NCI-H226 (cell line): Measurements from ENCODE around the gene KDM3A.

Experiments used
- DNase-seq: peaks from one replicate; pipeline ENCODE4 v3.0.0-alpha.2; 2015

Gene KDM3A

DNA sequence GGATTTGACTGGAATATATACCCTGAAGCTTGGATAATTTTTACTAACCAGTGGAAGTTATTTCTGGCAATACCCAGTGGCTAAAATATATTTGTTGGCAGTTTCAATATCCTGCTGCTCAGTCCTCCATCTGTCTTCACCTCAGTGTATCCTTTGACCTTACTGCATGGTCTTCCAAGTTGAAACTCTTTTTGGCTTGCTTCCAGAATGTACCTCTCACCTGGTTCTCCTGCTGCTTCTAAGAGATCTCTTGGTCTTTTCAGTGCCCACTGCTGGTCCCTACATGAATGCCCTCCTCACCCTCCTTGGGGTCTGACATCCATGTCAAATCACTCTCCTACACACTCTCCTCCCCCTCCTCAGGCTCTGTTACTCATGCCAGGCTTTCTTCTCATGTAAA is 4.8 kb upstream of the KDM3A start:
- DNase-seq = no peak

GRCh38 chr2:86439879-86440630 is 1.1 kb upstream of the KDM3A start:
- DNase-seq = no peak

DNA sequence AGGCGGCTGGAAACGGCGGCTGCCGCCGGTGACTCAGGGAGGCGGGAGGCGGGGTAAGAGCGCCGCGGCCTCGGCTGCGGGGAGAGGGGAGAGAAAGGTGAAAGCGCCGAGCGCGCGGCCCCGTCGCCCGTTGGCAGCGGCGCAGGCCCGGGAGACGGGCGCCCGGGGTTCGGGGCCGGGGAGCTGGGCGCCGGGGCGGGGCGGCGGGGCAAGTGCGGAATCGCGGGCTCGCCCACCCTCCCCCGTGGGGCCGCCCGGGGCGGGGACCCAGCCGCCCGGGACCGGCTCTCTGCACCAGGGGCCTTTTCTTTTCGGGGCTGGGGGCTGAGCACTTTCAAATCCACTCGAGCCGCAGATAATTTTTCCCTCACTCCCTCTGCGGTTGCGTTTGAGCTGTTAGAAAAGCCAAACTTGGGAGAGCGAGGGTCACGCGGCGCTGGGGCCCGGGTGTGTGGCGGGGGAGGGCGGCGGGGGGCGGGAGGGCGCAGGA is 266 bp downstream of the KDM3A start:
- DNase-seq = peak; percentile 6

GRCh38 chr2:86441882-86442641 is 891 bp downstream of the KDM3A start:
- peak; percentile 39 for DNase-seq

DNA sequence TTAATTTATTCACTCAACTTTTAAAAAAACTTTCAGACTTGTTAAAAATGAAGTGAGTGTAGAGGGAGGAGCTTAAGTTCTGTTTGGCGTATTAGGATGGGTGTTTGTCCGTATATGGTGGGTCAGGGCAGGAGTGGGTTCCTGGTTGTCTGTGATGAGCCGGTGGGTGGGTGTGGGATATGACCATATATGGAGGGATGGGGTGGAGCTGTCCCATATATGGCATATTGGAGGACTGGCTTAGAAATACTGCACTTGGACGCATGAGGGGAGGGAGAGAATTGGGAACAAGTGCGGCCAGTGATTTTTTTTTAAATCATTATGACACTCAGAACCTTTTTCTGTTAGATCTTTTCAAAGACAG is 1.5 kb downstream of the KDM3A start:
- DNase-seq = peak; percentile 84

GRCh38 chr2:86443631-86444350 is 2.6 kb downstream of the KDM3A start:
- no peak for DNase-seq

DNA sequence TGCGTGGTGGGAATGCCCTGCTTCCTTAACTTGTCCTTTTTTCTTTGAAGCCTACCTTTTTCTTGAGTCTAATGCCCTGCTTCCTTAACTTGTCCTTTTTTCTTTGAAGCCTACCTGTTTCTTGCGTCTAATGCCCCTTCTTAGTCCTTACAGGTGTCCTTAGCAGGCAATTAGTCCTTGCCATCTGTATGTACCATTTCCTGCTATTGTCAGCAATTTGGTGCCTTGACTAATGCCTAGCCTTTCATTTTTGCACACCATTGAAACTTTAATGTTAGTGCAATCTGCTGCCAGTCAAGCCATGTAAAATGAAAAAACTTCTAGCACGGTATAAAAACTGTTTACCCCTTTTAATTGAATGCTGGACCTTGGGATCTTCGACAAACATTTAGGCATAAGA is 4.3 kb downstream of the KDM3A start:
- no peak for DNase-seq

DNA sequence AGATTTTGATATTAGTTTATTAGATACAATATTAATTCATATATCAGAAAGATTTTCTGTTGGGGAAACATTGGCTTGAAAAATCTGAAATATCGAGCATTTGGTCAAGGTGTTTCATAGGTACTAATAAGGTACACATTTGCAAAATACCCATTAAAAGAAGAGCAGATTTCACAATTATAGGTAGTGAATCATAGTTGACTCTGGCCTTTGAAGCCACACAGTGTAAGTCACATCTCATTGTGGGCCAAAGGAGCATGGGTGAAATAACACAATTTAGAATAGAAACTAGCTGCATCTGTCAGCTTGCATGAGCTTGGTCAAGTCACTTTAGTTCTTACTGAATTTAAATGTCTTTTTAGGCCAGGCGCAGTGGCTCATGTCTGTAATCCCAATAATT is 4.9 kb downstream of the KDM3A start:
- no peak for DNase-seq

GRCh38 chr2:86453836-86454235 is 12.7 kb downstream of the KDM3A start:
- DNase-seq = peak; percentile 67

GRCh38 chr2:86454238-86454637 is 13.1 kb downstream of the KDM3A start:
- DNase-seq = no peak

- no peak for DNase-seq
Measured at GRCh38 chr2:86455181-86455580, 14.0 kb downstream of the KDM3A start.

GRCh38 chr2:86461042-86461743 is 20.0 kb downstream of the KDM3A start:
- DNase-seq = no peak

DNA sequence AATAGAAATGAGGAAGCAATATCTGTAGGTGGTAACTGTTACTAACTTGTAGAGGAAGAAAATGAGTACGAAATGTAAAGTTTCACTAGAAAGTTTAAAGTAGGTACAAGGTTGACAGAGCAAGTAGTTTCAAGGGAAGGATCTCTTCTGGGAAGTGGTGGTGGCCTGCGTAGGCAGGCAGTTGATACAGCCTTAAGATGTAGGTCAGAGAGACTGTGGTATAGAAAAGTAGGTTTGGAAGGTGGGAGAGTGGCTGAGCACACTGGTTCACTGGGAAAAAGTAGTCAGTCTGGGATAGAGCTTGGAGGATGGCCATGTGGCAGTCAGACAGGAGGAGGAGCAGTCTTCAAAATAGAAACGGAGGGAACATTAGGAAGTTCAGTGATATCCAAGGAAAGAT is 23.5 kb downstream of the KDM3A start:
- no peak for DNase-seq

DNA sequence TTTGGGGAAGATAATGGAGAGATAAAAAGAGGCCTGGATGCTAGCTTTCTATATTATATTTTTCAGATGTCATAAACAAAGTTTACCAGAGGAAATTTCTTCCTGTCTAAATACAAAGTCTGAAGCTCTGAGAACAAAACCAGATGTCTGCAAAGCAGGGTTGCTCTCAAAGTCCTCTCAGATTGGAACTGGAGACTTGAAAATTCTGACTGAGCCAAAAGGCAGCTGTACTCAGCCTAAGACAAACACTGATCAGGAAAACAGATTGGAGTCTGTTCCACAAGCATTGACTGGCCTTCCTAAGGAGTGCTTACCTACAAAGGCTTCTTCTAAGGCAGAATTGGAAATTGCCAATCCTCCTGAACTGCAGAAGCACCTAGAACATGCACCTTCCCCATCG is 25.1 kb downstream of the KDM3A start:
- DNase-seq = no peak

DNA sequence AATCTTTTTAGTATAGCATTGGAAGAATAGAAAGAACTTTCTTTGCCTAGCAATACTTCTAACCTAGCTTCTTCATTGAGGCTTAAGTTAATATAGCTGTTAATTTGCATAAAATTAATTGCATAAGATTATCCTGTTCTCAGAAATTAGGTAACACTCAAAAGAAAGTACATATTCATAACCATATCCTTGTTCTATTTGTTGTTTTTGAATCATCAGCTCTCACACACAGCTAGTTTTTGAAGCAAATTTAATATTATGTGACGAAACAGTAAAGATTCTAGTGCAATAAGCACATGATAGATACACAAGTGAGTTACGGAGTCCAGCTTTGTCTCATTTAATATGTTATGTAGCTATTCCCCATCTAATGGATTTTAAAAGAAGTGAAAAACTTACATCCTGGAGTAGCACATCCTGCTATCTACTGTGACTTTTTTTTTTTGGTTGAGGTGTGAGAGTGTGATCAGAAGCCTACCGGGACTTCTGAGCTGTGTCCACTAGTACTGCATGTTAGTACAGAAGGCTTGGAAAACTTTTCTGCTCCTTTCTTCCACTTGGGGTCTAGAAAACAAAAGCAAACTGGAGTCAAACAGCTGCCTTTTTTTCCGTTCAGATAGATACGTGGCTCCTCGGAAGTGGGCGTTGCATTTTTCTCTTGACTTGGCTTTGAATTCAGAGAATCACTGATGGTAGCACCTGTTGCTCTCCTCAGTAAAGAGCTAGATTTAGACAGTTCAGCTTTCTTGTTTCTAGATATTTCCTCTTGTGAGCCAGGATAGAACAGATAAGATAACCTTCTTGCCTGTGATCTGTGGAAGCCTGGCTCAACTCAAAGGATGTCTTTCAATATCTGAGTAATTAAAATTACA is 27.2 kb downstream of the KDM3A start:
- no peak for DNase-seq

DNA sequence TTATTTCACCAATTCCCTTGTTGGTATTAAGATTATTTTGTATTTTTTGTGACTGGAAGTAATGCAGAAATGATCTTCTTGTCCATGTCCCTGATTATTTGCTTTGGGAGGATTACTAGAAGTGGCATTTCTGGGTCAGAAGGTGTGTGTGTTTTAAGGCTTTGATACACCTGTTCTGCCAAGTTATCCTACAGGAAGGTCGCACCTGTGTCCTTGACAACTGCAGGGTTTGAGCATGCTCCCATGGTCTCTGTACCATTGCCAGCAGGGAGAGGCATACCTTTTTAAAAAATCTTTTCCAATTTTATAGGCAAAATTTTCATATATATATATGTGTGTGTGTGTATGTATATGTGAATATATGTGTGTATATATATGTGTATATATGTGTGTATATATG is 29.7 kb downstream of the KDM3A start:
- no peak for DNase-seq

GRCh38 chr2:86471637-86472036 is 30.5 kb downstream of the KDM3A start:
- no peak for DNase-seq

- no peak for DNase-seq
Measured at GRCh38 chr2:86476092-86476491, 34.9 kb downstream of the KDM3A start.

GRCh38 chr2:86476918-86477317 is 35.7 kb downstream of the KDM3A start:
- no peak for DNase-seq

DNA sequence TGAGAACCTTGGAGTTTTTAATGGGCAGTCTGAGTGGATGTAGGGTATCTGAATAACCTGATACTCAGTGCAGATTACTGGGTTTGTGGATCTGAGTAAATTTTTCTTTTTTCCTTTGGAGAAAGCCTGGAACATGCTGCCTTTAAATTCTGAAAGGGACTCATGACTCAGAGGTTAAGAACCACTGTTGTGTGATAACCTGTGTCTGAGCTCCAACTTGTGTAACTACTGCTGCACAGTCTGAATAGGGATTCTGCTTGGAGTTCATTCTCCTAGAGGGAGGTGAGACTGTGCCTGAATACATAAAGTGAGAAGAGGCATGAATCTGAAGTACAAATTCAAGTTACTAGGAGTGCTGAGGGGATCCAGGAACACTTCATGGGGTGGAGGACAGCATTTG is 36.2 kb downstream of the KDM3A start:
- peak; percentile 50 for DNase-seq

DNA sequence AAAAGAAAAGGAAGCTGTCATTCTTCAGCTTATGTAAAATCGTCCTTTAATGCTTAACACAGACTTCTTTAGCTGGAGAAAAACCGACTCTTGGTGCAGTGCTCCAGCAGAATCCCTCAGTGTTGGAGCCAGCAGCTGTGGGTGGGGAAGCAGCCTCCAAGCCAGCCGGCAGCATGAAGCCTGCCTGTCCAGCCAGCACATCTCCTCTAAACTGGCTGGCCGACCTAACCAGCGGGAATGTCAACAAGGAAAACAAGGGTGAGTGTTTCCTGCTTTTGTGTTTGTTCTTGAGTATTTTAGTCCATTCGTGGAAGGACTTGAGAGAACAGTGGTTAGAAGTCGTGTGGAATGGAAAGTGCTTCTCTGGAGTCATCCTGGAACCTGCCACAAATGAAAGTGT is 38.9 kb downstream of the KDM3A start:
- no peak for DNase-seq

GRCh38 chr2:86482034-86482433 is 40.9 kb downstream of the KDM3A start:
- no peak for DNase-seq
